DND-41 (cell line): ENCODE results near the gene CD82.

Experiments
- EZH2 ChIP-seq: IDR thresholded peaks from 3 replicates; pipeline ENCODE4 v1.6.1; 2012; ENCODE audit warnings: borderline replicate concordance, low read depth, mild to moderate bottlenecking, moderate library complexity, low read length, inconsistent platforms; ENCODE audit not compliant: severe bottlenecking
- TF ChIP-seq, protein P1 (sequence below): IDR thresholded peaks from 2 replicates; pipeline ENCODE4 v1.5.1; 2012; ENCODE audit warnings: borderline replicate concordance, low read length, moderate library complexity, mild to moderate bottlenecking; ENCODE audit not compliant: poor library complexity, severe bottlenecking; ENCODE audit errors: extremely low read depth

DNA sequence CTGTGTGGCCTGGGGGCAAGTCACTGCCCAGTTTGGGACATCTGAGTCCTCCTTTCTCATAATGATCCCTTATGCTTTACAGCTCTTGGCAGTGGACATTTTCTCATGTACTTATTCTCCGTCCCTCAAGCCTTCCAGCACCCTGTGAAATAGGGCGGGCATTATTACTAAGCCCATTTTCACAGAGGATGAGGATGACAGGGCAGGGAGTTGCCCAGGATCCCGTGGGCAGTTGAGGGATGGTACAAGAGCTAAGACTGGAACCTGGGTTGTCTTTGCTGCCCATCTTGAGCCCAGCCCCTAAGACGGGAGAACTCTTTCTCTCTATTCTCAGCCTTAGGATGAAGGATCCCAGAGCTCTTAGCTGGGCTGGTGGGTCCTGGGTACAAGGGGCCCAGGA lies 11.2 kb downstream of the CD82 start:
- TF ChIP-seq, protein P1, sequence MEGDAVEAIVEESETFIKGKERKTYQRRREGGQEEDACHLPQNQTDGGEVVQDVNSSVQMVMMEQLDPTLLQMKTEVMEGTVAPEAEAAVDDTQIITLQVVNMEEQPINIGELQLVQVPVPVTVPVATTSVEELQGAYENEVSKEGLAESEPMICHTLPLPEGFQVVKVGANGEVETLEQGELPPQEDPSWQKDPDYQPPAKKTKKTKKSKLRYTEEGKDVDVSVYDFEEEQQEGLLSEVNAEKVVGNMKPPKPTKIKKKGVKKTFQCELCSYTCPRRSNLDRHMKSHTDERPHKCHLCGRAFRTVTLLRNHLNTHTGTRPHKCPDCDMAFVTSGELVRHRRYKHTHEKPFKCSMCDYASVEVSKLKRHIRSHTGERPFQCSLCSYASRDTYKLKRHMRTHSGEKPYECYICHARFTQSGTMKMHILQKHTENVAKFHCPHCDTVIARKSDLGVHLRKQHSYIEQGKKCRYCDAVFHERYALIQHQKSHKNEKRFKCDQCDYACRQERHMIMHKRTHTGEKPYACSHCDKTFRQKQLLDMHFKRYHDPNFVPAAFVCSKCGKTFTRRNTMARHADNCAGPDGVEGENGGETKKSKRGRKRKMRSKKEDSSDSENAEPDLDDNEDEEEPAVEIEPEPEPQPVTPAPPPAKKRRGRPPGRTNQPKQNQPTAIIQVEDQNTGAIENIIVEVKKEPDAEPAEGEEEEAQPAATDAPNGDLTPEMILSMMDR, result no peak
- TF ChIP-seq EZH2, result no peak
